Stimulated activated CD8-positive, alpha-beta memory T cell treated with anti-CD3 and anti-CD28 coated beads, Interleukin-12 subunit alpha, Interleukin-12 subunit beta, amount 100 ng/mL, for 1 hour (primary cell): ENCODE results near the gene TRIM28.
"Not testable (repeated sequence)": the region's sequence is repeated elsewhere in the genome, so short reads cannot be mapped to it uniquely, and the experiment has no call there.

Source experiments
- DNase-seq: peaks from one replicate; pipeline ENCODE4 v3.0.0-alpha.2; 2020; ENCODE audit warnings: low read depth

TRIM28 gene

DNA sequence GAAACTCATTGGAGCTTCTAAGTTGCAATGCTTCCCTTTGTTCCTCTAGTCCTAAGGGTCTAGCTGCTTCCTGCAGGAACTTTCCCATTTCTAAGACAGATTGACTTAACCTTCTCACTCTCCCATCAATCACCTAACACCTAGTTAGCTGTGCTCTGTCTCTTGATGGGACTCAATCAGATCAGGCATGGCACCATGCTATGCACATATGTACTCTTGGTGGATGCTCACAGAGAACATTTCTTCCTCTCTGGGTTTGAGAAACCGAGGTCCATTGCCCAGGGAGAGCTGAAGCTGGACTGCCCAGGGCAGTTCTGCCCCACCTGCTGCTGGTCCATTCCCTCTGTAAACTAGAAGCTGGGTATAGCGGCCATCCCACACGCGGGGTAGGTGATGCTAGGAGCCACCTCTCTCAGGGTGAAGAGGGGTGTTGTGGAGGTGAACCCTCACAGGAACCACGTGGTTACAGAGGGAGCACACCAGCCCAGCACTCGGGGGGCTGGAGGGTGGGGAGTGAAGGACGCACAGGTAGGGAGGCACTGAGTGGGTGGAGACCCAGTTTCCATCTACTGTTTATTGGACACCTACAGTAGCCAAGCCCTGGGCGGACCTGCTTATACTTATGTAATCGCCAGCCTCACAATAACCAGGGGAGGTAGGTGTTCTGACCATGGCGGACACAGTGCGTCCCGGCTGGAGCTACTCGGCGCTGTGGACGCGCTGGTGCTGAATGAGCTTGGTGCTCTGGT, 17.7 kb downstream of the TRIM28 start:
- DNase-seq = no peak

GRCh38 chr19:58562122-58563033, 18.5 kb downstream of the TRIM28 start:
- no peak for DNase-seq

DNA sequence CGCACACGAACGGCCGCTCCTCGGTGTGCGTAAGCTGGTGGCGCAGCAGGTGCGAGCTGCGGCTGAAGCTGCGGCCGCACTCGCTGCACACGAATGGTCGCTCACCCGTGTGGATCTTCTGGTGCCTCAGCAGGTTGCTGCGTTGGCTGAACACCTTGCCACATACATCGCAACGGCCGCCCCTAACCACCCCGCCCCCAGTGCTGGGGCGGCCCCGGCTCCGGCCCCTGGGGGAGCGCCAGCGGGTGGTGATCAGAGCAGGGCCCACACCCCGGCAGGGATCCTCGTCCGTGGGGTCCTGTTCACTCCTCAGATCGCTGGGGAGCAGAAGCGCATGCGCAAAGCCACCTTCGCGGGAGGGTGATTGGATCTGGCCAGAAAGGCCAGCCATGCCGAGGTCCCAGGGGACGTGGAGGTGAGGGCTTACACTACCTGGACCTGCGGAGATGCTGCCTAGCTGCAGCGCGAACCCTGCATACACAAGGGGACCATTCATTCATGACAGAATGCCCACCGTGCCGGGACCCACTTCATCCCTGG, 19.2 kb downstream of the TRIM28 start:
- no peak for DNase-seq

DNA sequence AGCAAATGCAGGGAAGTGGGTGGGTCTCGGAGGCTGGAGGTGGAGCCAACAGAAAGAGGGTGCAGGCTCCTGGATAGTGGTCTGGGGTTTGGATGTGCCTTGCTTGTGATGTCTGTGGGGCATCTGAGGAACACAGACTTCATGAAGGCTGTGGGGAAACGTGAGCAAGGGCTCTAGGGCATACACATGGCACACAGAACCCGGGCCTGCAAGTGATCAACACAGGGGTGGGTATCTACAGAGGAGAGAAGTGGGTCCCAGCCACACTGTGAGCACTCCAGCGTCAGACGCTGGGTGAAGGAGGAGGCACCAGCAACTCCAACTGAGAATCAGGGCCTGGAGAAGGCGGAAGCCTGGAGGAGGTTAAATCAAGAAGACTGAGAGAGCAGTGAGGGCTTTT, 20.0 kb downstream of the TRIM28 start:
- DNase-seq = no peak

DNA sequence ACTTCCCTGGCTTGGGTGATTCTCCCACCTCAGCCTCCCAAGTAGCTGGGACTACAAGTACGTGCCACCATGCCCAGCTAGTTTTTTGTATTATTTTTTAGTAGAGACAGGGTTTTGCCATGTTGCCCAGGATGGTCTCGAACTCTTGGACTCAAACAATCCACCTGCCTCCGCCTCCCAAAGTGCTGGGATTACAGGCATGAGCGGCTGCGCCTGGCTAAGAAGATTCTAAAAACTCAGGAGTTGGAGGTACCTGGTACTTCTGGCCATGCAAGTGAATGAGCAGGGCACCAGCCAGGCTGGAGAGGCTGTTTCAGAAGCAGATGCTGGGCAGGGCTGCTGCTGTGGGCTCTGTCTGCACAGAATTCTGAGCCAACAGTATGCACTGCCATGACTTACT, 23.1 kb downstream of the TRIM28 start:
- DNase-seq = no peak

- no peak for DNase-seq
These were observed 24.7 kb downstream of the TRIM28 start for GRCh38 chr19:58568453-58569130.

DNA sequence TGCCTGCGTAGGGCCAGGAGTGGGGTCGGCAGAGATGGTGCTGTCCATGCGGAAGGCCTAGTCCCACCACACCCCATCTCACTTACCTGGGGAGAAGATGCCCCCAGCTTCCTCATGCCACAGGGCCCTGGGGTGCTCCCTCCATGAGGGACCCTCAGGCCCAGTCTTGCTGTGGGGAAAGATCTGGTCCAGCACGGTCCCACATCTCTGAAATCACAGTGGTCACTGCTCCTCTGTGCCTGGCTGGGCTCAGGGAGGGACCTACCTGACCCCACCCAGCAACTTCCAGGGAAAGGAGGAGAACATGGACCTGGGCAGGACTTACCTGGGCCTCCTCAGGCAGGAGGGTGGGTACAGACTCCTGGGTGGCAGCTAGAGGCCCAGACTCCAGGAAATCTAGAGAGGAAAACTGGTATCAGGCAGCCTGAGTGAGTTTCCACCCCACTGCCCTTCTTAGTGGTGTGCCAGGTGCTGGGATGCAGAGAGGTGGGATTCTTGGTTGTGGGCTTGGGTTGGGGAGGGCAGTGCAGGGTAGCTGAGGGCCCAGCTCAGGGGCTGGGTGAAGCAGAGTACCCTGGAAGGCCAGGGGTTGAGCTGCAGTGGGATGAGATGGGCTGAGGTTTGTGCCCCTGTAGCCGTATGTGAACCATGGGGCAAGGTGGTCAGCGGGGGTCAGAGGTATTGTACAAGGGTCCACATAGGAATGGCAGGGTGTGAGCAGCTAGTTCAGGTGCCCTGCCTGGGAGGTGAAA, 25.5 kb downstream of the TRIM28 start:
- DNase-seq = no peak

DNA sequence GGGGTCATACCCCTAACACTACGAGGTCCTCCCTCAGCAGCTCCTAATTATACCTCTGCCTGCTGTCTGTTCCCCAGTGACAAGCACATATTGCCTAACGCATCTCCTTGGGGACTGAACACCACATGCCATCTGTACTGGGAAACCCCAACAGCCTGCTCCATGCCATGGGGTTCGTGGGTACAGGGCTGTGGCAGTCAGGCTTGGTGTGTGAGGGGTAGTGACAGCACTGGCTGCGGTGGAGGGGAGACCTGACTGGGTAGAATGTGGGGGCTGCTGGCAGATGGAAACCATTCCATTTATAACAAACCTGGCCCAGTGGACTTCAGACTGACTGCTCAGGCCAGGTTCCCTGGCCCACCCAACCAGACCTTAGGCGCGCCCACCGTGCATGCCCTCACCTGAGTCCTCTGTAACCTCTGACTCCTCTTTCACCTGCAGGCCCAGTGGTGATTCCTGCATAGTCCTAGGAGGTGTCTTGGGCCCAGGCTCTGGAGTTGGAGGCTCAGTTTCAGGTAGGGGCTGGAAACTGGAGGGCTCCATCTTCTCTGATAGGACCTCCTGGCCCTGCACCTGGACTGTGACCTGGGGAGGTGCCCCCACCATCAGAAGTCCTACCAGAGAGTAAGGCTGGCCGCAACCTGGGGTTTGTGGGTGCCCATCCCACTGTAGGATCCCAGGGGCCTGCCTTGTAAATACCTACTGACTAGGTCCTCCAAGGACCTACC, 26.2 kb downstream of the TRIM28 start:
- no peak for DNase-seq

DNA sequence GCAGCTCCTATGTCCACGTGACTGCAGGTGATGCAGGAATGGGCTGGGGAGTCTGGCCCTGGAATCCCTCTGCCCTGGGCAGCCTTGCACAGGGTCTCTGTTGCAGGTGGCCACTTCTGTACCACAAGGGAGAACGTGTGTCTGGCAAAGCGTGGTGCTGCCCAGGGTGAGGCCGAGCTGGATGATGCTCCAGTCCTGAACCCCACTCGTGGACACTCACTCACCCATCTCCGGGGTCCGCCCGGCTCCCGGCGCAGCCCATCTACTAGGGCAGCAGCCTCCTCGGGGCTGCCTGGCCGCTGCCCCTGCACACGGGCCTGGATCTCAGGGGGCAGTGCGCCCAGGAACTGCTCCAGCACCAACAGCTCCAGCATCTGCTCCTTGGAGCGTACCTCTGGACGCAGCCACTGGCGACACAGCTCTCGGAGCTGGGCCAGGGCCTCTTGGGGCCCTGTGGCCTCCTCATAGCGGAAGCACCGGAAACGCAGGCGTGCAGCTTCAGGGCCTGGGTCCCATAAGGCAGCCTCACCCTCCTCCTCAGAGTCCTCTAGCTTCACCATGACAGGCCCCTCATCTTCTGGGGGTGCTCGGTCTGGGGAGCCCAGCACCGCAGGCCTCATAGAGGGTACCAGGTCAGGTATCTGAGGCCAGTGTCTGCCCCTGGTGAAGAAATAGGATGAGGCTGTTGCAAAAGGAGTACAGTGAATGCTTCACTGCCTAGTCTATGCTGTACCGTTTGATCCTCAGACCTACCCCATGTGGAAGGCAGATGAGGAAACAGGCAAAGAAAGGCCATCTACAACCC, 27.1 kb downstream of the TRIM28 start:
- no peak for DNase-seq

DNA sequence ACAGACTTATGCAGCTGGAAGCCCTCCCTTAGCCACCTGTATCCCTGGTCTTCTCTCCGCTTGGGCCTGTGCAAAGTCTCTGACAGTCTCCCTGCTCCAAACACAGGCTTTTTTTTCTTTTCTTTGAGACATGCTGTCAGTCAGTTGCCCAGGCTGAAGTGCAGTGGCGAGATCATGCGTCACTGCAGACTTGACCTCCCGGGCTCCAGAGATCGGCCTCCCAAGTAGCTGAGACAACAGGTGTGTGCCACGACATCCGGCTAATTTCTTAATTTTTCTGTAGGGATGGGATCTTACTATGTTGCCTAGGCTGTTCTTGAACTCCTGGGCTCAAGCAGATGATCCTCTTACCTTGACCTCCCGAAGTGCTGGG, 27.7 kb downstream of the TRIM28 start:
- DNase-seq = no peak

GRCh38 chr19:58572026-58572817, 28.4 kb downstream of the TRIM28 start:
- DNase-seq = no peak

DNA sequence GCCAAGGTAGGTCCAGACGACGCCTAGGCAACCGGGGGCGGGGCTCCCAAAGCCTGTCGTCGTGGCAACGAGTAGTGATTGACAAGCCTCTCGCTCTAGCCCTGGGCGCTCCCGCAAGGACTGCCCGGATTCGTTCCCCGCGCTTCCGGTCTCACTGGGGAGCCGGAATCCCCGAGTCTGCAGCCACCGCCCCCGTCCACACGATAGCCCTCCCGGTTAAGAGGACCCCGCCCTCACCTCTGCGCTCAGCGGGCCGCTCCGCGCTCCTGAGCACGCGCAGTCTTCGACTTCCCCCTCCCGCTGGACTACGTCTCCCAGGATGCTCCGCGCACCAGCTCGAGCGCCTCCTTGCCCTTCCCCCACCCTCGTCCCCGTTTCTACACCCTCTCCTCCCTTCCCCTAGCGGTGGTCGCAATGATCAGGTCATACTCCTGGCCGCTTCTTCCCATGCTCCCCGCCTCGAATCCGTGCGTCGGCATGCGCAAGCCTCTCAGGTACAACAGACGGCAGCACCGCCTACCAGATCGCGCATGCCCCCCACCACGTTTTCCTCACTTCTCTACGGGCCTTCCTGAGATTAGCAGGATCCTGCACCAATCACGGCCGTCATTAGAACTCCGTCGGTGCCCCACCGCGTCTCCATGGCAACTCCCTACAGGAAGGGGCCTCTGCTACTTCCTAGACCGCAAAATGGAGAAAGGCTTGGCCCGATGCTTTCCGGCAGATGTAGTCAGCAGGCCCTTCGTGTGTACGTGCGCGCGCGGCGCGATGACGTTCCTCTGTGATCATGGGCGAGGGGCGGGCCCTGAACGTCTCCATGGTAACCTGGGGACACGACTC, 29.2 kb downstream of the TRIM28 start, which contains the start of gene MZF1:
Gene MZF1, minus strand, starts transcription at position 518 of the 840 bp plus-strand sequence. CDS start 1,946 bp downstream, outside the sequence.
- peak; percentile 100 for DNase-seq

DNA sequence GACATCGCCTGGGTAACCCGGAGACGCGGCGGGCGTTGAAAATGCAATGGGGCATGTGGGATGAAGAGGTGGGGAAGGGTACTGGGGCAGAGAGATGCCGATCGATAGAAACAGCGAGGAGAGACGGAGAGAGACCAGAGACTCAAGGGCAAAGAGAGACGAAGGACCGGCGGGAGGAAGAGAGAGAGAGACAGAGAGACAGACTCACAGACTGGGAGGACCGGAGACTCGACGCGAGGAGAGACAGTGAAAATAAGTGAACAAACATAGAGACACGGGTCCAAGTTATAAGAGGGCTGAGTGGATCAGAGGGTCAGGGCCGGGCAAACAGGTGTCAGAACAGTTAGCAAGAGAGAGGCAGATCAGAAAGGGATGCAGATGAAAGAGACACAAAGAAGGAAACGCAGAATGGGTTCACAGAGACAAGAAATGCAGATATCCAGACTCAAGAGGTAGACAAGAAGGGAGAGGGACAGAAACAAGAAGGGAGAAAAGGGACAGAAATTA, 29.8 kb downstream of the TRIM28 start:
- DNase-seq = no peak

- DNase-seq = peak; percentile 58
These were observed 31.5 kb downstream of the TRIM28 start for GRCh38 chr19:58575183-58576041.

DNA sequence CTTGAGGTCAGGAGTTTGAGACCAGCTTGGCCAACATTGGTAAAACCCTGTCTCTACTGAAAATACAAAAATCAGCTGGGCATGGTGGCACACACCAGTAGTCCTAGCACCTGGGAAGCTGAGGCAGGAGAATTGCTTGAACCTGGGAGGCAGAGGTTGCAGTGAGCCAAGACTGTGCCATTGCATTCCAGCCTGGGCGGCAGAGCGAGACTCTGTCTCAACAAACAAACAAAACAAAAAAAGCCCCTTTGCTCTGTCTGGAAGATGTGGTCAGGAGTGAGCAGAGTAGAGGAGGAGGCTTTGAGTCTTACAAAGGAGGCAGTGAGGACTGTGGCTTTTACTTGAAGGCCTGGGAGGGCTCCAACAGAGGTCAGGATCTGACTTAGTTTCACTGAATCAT, 33.7 kb downstream of the TRIM28 start:
- not testable (repeated sequence) for DNase-seq

DNA sequence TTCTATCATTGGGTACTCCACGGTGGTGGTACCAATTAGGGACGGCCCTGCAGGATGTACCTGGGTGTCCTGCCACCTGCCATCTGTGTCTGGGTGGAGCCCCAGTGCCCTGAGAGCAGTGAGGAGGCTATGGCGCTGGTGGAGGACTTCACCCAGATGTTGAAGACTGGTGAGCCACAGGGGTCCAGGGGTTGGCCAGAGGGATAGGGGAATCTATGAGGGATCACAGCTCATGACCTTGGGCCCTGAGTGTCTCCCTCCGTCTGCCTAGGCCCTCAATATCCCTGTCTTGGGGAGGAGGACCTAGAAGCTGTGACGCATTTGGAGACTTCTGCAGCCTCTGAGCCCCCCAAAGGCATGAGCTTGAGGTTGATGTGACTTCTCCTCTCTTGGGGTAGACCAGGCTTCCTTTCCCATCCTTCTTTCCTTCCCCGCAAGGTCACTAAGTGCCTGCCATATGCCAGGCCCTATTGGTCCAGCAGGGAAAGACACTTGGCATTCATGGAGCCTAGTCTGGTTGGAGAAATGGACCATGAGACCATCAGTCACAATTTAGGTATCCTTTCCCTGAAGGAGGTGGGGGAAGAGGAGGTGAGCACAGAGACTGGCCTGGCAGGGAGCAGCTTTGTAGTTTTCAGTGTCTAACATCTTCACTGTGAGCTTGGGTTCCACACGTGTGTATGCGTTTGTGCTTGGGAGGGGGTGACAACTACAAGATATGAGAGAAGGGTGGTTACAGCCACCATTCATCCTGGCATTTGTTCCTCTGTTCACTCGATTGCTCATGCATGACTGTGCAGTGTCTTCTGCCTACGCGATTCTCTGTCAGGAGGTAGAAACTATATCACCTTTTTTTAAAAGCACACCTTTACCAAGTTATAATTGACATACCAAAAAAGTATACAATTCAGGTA, 34.4 kb downstream of the TRIM28 start:
- no peak for DNase-seq
